GM08714 (cell line): ENCODE results near the gene ZNF417.

ENCODE experiments used
- H3K4me3 ChIP-seq: fragments of 200-500 bp; sonication (Bioruptor generic); 2 replicates; pipeline ENCODE4 v1.5.1; 2014; ENCODE audit warnings: mild to moderate bottlenecking, low read length, inconsistent platforms
- ZNF274 ChIP-seq: IDR thresholded peaks from 2 replicates; pipeline ENCODE4 v1.6.1; 2012; ENCODE audit warnings: mild to moderate bottlenecking, low read depth, low read length

The ZNF417 gene

DNA sequence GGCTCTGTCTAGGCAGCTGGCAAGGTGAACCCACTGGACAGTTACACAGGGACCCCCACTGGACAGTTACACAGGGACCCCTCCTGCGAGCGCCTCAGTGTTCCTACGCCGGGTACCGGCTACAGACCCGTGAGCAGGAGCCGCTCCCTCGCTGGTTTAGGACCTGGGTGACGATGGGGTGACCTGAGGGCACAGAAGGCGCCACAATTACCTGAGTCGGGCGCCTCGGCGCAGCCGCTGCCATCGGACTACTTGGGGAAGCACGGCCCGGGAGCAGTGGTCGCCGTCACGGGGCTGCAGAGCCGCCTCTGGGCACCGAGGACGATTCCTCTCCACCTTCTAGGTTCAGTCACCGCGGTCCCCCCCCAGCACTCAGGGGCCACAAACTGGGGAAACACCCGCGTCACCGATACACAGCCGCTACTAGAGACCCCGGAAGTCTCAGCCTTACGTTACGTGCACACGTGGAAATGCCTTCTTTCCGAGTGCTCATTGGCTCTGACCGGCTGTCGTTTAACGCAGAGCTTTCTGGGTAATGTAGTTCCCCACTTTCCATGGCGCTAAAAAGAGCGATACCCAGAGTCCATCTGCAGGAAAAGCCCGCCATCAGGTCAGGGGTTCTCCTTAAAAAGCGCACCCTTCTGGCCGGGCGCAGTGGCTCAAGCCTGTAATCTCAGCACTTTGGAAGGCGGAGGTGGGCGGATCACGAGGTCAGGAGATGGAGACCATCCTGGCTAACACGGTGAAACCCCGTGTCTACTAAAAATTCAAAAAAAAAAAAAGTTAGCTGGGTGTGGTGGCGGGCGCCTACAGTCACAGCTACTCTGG, at the start of gene ZNF417:
ZNF417 (minus strand) TSS at position 425 of the 828 bp plus-strand sequence; CDS start at position 244, 181 bp downstream.
- peak within 1 kb of the TSS; percentile 95 for H3K4me3 ChIP-seq

DNA sequence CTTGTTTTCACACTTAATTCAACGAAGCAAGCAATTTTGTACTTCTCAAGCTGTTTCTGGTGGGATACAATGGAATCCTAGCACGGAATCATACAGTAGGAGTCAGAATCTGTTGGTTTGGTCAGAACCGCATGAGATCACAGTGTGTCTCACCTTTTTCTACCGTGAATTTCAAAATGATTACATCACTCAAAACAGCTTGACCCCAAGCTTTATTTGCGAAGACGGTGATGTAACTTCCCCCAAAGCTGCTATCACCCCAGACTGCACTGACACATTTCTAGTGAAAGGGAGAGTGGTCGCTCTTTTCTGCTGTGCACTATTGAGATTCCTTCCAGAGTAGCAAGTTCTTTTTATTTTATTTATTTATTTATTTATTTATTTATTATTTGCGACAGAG, 48.4 kb upstream of the ZNF417 start:
- H3K4me3 ChIP-seq, result no peak overlapping the region
- no peak for TF ChIP-seq ZNF274

DNA sequence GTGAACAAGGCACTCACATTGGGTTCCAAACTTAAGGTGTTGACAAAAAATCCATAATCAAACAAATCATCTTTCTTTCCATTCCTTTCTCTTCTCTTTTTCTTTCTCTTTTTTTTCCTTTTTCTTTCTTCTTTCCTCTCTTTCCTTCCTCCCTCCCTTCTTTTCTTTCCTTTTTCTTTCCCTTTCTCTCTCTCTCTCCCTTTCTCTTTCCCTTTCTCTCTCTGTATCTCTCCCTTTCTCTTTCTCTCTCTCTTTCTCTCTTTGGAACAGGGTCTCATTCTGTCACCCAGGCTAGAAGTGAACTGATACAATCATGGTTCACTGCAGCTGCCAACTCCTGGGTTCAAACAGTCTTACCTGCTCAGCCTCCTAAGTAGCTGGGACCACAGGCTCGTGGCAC, 45.4 kb upstream of the ZNF417 start:
- no peak for TF ChIP-seq ZNF274
- H3K4me3 ChIP-seq, result no peak overlapping the region

DNA sequence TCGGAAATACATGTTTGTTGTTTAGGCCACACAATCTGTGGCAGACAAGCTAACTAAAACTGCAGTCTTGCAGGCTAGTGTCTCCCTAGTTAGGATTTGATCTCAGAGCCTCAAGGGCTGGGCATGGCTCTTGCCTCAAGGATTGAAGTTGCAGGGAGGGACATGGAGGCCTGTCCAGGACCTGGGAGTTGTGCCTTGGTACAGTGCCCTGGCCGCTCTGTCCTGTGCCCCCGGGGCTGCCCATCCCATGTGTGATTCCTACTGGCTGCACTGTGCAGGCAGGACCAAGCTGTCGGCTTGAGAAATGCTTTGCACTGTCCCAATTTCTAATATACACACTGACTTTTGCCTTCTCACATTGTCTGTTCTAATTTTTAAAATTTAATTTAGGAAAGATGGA, 38.6 kb upstream of the ZNF417 start:
- H3K4me3 ChIP-seq, result no peak overlapping the region
- no peak for TF ChIP-seq ZNF274

DNA sequence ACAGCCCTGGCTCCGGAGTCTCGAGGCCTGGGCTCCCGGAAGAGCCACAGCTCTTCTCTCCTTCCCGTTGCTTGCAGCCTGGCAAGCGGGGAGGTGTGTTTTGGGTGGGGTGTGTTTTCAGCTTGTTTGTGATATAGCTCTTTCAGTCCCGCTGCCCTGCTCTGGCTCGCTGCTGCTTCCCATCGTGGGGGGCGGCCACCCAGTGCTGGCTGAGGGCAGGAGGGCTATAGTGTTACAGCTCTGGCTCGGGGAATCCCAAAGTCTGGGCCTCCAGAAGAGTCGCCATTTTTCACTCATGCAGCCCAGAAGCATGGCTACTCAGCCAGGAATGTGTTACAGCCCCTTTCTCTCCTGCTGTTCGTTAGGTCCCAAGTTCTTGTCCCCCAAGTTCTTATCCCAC, 33.3 kb upstream of the ZNF417 start:
- H3K4me3 ChIP-seq, result no peak overlapping the region
- TF ChIP-seq ZNF274, result no peak

DNA sequence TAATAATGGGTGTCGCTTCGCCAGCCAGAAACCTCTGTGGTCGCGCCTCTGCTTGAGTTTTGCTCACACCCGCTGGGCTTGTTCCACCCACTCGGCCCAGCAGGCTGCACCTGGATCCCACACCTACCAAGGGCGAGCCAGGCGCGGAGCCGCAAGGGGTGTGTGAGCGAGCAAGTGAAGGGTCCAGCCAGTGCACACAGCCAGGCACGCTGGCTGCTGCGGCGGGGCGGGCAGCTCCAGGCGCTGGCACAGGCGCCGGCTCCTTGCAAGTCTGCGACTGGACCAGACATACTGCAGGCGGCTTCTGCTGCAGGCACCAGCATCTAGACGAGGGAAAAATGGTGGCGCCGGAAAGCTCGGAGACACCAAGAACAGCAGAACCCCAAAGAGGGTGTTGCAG, 32.9 kb upstream of the ZNF417 start:
- no peak for TF ChIP-seq ZNF274
- H3K4me3 ChIP-seq, result no peak overlapping the region

DNA sequence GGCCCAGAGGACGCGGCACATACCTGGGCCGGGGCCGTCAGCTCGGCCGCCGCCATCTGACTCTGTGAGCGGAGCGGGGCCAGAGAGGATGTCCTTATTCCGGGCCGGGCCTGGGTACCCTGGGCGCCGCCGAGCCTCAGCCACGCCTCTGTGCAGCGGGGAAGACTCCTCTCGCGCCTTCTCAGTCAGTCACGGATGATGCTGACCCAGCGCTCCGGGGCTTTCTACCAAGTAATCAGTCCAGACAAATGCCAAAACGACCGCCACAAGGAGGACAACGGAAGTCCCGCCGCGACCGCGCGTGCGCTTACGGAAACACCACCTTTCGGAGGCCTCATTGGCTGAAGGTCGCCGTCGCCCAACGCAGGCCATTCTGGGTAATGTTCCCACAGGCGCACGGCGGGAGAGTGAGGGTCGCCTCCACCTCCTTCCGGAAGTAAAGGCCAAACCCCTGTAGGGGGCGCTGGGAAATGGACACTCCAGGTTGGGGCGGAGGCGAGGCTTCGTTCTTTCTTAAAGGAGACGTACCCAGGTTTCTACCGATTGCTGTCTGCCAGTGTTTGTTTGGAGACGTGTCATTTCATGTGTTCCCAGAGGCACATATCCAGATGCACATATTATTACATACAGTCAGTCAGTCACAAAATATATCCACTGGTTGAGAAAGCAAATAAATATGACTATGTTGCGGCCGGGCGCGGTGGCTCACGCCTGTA, 31.2 kb upstream of the ZNF417 start, which contains the start of gene ZNF256:
ZNF256 (minus strand) TSS at position 288 of the 716 bp plus-strand sequence; CDS start at position 56, 232 bp downstream.
- no peak for TF ChIP-seq ZNF274
- peak within 1 kb of the TSS; percentile 86 for H3K4me3 ChIP-seq

DNA sequence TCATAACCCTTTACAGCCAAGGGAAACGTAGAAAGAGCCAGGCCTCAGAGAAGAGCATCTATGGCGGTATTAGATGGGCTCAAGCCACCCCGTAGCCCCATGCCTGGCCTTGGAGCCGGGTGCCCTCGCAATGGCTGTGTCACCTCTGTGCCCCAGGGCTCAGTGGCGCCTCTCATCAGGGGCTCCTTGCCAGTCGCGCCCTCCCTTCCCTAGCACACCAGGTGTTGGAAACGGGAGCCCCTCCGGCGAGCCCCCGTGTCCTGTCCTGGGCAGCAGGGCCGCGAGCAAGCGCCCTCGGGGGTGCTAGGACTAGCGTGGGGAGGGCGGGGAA, 30.7 kb upstream of the ZNF417 start:
- H3K4me3 ChIP-seq, result peak overlapping the region; percentile 86
- TF ChIP-seq ZNF274, result no peak

DNA sequence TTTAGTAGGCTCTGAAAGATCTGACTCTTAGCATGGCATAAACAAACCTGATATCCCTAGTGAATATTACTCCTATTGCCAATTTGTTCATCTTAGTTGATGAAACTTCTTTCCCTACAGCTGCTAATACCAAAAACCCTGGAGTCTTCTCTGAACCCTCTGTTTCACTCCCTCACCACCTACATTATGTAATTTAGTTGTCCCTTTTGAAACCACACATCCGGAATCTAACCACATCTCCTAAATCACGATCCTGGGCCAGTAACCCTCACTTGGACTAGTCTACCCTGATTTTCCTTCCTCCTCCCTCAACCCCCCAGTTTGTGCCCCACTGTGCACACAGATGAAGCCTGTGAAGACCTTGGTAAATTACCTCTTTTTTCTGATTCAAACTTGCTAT, 29.9 kb upstream of the ZNF417 start:
- TF ChIP-seq ZNF274, result no peak
- H3K4me3 ChIP-seq, result peak overlapping the region; percentile 86

DNA sequence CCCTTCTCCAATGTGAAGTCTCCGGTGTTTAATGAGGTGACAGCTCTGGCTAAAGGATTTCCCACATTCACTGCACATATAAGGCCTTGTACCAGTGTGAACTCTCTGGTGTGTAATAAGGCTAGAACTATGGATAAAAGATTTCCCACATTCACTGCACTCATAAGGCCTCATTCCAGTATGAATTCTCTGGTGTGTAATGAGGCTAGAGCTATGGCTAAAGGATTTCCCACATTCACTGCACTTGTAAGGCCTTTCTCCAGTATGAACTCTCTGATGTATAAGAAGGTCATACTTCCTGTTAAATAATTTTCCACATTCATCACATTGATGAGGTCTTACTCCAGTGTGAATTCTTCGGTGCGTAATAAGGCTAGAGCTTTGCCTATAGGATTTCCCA, 25.2 kb upstream of the ZNF417 start:
- no peak overlapping the region for H3K4me3 ChIP-seq

DNA sequence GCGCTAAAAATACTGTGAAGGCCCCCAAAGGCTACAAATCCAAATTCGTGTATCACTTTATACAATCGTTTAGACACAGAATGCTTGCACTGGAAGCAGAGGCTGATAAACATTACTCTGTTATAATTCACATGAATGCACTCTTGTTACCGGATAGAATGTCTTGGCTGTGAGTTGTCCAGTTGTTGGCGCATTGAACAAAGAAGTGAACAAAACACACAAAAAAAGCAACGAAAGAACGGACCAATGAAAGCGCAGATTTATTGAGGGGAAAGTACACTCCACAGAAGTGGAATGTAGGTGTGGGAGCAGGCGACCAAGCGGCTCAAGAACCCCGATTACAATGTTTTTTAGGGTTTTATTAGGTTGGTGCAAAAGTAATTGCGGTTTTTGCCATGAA, 19.3 kb upstream of the ZNF417 start:
- H3K4me3 ChIP-seq, result no peak overlapping the region
- no peak for TF ChIP-seq ZNF274

More for the DNA sequence above, 25.2 kb upstream of the ZNF417 start:
- TF ChIP-seq ZNF274, result peak; percentile 37; the same call in 1 of the 2 replicates

DNA sequence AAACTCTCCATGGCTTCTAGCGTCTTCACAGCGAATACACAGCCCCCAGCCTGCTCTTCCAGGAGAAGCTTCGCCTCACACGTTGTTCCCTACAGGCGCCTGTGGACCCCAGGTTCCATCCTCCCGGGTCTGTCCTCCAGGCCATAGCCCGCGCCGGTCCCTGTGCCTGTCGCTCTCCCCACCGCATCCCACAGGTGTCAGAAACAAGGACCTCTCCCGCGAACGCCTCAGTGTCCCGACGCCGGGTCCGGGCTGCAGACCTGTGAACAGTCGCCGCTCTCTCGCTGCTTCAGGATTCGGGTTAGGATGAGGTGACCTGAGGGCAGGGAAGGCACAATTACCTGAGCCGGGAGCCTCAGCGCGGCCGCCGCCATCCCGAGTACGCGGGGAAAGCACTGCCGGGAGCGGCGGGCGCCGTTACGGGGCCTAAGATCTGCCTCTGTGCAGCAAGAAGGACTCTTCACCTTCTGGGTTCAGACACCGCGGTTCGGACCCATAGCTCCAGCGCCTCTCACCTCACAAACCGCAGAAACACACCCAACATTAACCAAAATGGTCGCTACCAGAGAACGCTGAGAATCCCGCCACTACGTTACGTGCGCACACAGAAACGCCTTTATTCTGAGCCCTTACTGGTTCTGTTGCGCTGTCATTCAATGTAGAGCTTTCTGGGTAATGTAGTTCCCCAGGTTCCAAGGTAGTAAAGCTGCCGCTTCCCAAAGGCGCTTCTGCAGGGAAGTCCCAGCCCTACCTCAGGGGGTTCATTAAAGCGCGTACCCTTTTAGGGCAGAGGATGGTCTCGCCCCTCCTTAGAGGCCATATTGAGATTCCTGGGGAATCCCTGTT, 18.7 kb upstream of the ZNF417 start, which contains the start of gene ZNF418:
ZNF418 (minus strand) TSS at position 583 of the 846 bp plus-strand sequence. CDS start 1,580 bp downstream, outside the sequence.
- peak within 1 kb of the TSS; percentile 74; the same call in 1 of the 2 replicates for H3K4me3 ChIP-seq
- TF ChIP-seq ZNF274, result no peak

DNA sequence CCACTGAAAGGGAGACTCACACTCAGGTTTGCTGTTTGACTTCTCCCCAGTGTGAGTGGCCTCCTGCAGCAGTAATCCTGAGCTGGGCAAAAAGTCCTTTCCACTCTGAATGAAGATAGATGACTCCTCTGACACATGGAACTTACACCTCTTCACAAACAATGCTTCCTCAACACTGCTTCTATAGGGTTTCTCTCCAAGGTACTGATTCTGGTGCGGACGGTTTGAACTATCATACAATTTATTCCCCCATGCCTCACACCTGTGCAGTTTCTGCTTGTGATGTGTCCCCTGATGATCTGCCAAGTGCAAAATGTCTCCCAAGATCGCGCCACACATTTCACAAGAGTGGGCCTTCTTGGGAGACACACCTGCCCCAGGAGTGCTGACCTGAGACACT, 11.2 kb upstream of the ZNF417 start:
- TF ChIP-seq ZNF274, result no peak
- H3K4me3 ChIP-seq, result no peak overlapping the region

DNA sequence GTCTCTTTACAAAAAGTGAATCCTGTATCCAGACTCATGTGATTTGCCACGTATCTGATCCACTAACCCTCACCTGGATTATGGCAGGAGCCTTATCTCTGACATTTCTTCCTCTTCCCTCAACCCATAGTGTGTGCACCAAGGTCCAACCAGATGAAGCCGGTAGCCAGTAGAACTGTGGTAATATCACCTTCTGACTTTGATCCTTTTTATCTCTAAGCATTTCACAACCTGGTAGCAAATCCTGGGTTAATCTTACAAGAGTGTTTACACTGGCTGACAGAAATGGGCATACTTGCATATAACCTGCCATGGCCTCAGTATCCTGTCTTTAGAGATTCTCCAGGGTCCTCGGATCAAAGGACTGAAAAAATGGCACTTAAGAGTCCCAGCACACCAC, 1.9 kb downstream of the ZNF417 start:
- TF ChIP-seq ZNF274, result no peak
- H3K4me3 ChIP-seq, result no peak overlapping the region

DNA sequence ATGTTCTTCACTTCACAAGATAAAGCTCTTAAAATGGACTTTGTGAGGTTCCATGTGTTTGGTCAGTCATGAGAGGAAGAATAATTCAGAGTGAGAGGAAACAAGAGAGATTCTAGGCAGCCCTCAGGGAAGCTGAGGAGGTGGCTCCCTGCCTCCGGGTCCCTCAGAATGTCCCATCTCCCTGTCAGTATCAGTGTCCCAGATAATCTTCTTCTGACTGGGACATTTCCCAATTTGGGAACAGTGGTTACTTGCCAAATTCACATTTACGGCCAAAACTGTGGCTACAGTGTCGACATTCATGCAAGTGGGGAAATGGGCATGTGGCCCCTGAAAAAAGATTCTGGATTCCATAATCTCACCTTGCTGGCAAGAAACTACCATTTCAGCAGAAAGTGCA, 9.0 kb downstream of the ZNF417 start:
- TF ChIP-seq ZNF274, result no peak

More for the DNA sequence above, 9.0 kb downstream of the ZNF417 start:
- no peak overlapping the region for H3K4me3 ChIP-seq
